Activated B cell treated with CpG ODN at 0.5 μM for 24 hours (primary cell): ENCODE measurements around the gene PRKCD. TPM values are rescaled to one million over a fixed set of nuclear protein-coding genes. Genes with fewer than 3 reads are reported as not detected.

Experiments used
- ATAC-seq: fragments of 200-7000 bp; cut with Tn5 transposase; one replicate; pipeline ENCODE4 v1.10.0; 2021; ENCODE audit warnings: low read depth, mild to moderate bottlenecking, moderate library complexity
- CTCF ChIA-PET: fragments of 350-600 bp; sonication (Branson Sonifier 250); formaldehyde crosslinking; loops from one replicate; lab custom pipeline; 2021; ENCODE audit warnings: antibody characterized with exemption; lab: Charles Lee
- POLR2A ChIA-PET: fragments of 350-600 bp; sonication (Branson Sonifier 250); formaldehyde crosslinking; loops from one replicate; lab custom pipeline; 2021; ENCODE audit warnings: antibody characterized with exemption; lab: Charles Lee
- DNase-seq: peaks from one replicate; pipeline ENCODE4 v3.0.0; 2022
- H3K27ac Mint-ChIP-seq: one replicate; pipeline ENCODE4 v1.8.0; 2020; ENCODE audit warnings: mixed read lengths
- H3K27me3 Mint-ChIP-seq: one replicate; pipeline ENCODE4 v1.8.0; 2021; ENCODE audit warnings: mixed read lengths
- H3K36me3 Mint-ChIP-seq: one replicate; pipeline ENCODE4 v1.8.0; 2021; ENCODE audit warnings: low read depth, mixed read lengths
- H3K4me1 Mint-ChIP-seq: one replicate; pipeline ENCODE4 v1.8.0; 2021; ENCODE audit warnings: mixed read lengths
- H3K4me3 Mint-ChIP-seq: one replicate; pipeline ENCODE4 v1.8.0; 2020; ENCODE audit warnings: mild to moderate bottlenecking, mixed read lengths
- H3K9me3 Mint-ChIP-seq: one replicate; pipeline ENCODE4 v1.8.0; 2020; ENCODE audit warnings: mixed read lengths
- CTCF ChIP-seq: fragments of 200-600 bp; IDR thresholded peaks from one replicate; pipeline ENCODE4 v1.8.0; 2022; ENCODE audit warnings: antibody characterized with exemption, mild to moderate bottlenecking
- intact Hi-C: fragments of 100-400 bp; cut with micrococcal nuclease; formaldehyde crosslinking; loops from one replicate; pipeline ENCODE4 v1.15.1; 2024
- total RNA-seq: library from RNA; stranded (reverse); gene quantifications from 2 replicates; pipeline ENCODE4 v1.2.3, GENCODE V29; 2022

Gene PRKCD
- total RNA-seq, 1 donor from 2014 or later: 60.4 TPM

- intact Hi-C loops: loop anchor here (1.0 to 10.0 kb wide), 5 partner anchors 8 to 627 kb away; partner anchors contain the start of genes NT5DC2, RFT1 and UQCC5
- Mint-ChIP-seq H3K27ac (peak overlapping the region; percentile 89), H3K4me1 (peaks cover 65% of the 10 kb centered on the region), H3K27me3 (no peaks in the 10 kb centered on the region), H3K4me3 (peak overlapping the region; percentile 86), H3K9me3 (no peaks in the 10 kb centered on the region), H3K36me3 (peaks cover 16% of the 10 kb centered on the region)
- ChIA-PET CTCF (interaction anchor here (3.3 kb wide), 1 partner anchor 34 kb away, joined by 12 read pairs; no protein-coding TSS in a partner anchor), POLR2A (interaction anchor here (0.6 to 11.8 kb wide), 8 partner anchors 10 to 151 kb away, joined by 3 to 105 read pairs (median 6); partner anchors contain the start of gene RFT1)
- TF ChIP-seq CTCF: no peak
- peak; percentile 47 for ATAC-seq
- DNase-seq: peak; percentile 63
Measured at GRCh38 chr3:53161820-53162671, 1.0 kb downstream of the PRKCD start.

- ATAC-seq (peak; percentile 29), DNase-seq (peak; percentile 47)
- Mint-ChIP-seq H3K27me3 (no peaks in the 10 kb centered on the region), H3K4me1 (peaks cover 70% of the 10 kb centered on the region), H3K36me3 (peaks cover 18% of the 10 kb centered on the region), H3K27ac (peak overlapping the region; percentile 85), H3K4me3 (peak overlapping the region; percentile 86), H3K9me3 (no peaks in the 10 kb centered on the region)
- TF ChIP-seq CTCF: no peak
- ChIA-PET POLR2A (interaction anchor here (0.6 to 11.8 kb wide), 9 partner anchors 10 to 150 kb away, joined by 3 to 105 read pairs (median 4); partner anchors contain the start of gene RFT1), CTCF (interaction anchor here (0.9 to 3.3 kb wide), 3 partner anchors 27 to 33 kb away, joined by 3 to 12 read pairs (median 4); no protein-coding TSS in a partner anchor)
- intact Hi-C loops: loop anchor here (1.0 to 10.0 kb wide), 5 partner anchors 7 to 628 kb away; partner anchors contain the start of genes NT5DC2, RFT1 and UQCC5
Measured at GRCh38 chr3:53162672-53163443, 1.8 kb downstream of the PRKCD start.

- TF ChIP-seq CTCF: no peak
- DNase-seq (no peak), ATAC-seq (no peak)
- Mint-ChIP-seq H3K27me3 (no peaks in the 10 kb centered on the region), H3K9me3 (no peaks in the 10 kb centered on the region), H3K27ac (peak overlapping the region; percentile 85), H3K4me3 (peak overlapping the region; percentile 86), H3K36me3 (peaks cover 18% of the 10 kb centered on the region), H3K4me1 (peaks cover 73% of the 10 kb centered on the region)
- intact Hi-C loops: loop anchor here (1.0 to 10.0 kb wide), 3 partner anchors 17 to 629 kb away; partner anchors contain the start of genes NT5DC2 and UQCC5
- ChIA-PET POLR2A (interaction anchor here (0.7 to 11.8 kb wide), 6 partner anchors 10 to 363 kb away, joined by 4 to 105 read pairs (median 7); partner anchors contain the start of gene RFT1), CTCF (interaction anchor here (0.9 to 3.3 kb wide), 4 partner anchors 27 to 87 kb away, joined by 3 to 12 read pairs (median 4); no protein-coding TSS in a partner anchor)
Measured at GRCh38 chr3:53163444-53164387, 2.7 kb downstream of the PRKCD start.

- ChIA-PET CTCF (interaction anchor here (1.6 to 3.3 kb wide), 2 partner anchors 16 to 31 kb away, joined by 5 to 12 read pairs; no protein-coding TSS in a partner anchor), POLR2A (interaction anchor here (0.7 to 11.8 kb wide), 5 partner anchors 9 to 119 kb away, joined by 3 to 105 read pairs (median 8); partner anchors contain the start of gene RFT1)
- H3K4me1 Mint-ChIP-seq: peaks cover 77% of the 10 kb centered on the region
- ATAC-seq (no peak), DNase-seq (no peak)
- TF ChIP-seq CTCF: no peak
- intact Hi-C loops: loop anchor here (10.0 kb wide), 1 partner anchor 630 kb away; the partner anchor contains the start of genes NT5DC2 and UQCC5
- no peak overlapping the region for H3K4me3 Mint-ChIP-seq
- no peaks in the 10 kb centered on the region for H3K9me3 Mint-ChIP-seq
- H3K27ac Mint-ChIP-seq: no peak overlapping the region
- peaks cover 22% of the 10 kb centered on the region for H3K36me3 Mint-ChIP-seq
- H3K27me3 Mint-ChIP-seq: no peaks in the 10 kb centered on the region
Measured at GRCh38 chr3:53164911-53165310, 3.9 kb downstream of the PRKCD start.
